Esophagus squamous epithelium (tissue), 4 donors: ENCODE measurements around the gene SLC46A3.

Source experiments
- POLR2A ChIP-seq, 4 donors: fragments of 450-650 bp; IDR thresholded peaks; one replicate each; pipeline ENCODE4 v1.6.1; 2017; ENCODE audit warnings: antibody characterized with exemption in 4 of 4, mild to moderate bottlenecking in 4 of 4, moderate library complexity in 3 of 4
- TF ChIP-seq, protein P1 (sequence below), 6 experiments: fragments of 450-650 bp in 4 of 6; fragments of 200-600 bp in 2 of 6; sonication (generic) in 2 of 6; IDR thresholded peaks; one replicate each; pipeline ENCODE4 v1.5.1; 2016 to 2019; ENCODE audit warnings: antibody characterized with exemption in 6 of 6, mild to moderate bottlenecking in 4 of 6, moderate library complexity in 4 of 6

DNA sequence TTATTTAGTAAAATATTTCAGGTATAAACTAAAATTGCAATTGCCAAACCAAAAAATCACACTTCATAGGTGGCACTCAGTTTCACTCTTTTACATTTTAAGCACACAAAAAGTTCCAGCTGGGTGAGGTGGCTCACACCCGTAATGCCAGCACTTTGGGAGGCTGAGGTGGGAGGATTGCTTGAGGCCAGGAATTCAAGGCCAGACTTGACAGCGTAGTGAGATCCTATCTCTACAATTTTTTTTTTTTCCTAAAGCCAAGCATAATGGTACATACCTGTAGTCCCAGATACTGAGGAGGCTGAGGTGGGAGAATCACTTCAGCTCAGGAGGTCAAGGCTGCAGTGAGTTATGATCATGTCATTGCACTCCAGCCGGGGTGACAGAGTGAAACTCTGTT lies 20.6 kb upstream of the SLC46A3 start:
- TF ChIP-seq, protein P1, sequence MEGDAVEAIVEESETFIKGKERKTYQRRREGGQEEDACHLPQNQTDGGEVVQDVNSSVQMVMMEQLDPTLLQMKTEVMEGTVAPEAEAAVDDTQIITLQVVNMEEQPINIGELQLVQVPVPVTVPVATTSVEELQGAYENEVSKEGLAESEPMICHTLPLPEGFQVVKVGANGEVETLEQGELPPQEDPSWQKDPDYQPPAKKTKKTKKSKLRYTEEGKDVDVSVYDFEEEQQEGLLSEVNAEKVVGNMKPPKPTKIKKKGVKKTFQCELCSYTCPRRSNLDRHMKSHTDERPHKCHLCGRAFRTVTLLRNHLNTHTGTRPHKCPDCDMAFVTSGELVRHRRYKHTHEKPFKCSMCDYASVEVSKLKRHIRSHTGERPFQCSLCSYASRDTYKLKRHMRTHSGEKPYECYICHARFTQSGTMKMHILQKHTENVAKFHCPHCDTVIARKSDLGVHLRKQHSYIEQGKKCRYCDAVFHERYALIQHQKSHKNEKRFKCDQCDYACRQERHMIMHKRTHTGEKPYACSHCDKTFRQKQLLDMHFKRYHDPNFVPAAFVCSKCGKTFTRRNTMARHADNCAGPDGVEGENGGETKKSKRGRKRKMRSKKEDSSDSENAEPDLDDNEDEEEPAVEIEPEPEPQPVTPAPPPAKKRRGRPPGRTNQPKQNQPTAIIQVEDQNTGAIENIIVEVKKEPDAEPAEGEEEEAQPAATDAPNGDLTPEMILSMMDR (IDR thresholded peaks at IDR 0.05), result no peak
- no peak for TF ChIP-seq POLR2A (IDR thresholded peaks at IDR 0.05)
